Measurements from ENCODE around the gene MFSD8. TPM values are rescaled to one million over a fixed set of nuclear protein-coding genes. Genes with fewer than 3 reads are reported as not detected.

Gene MFSD8
- total RNA-seq, 1 experiment from 2014 or later, result 17.6 TPM

- TF ChIP-seq ERG (CRISPR knock-in tag; IDR thresholded peaks at IDR 0.05) (no peak), GRHL2 (CRISPR knock-in tag; IDR thresholded peaks at IDR 0.05; ENCODE audit: insufficient replicate concordance, severe bottlenecking) (no peak), USF1 (CRISPR knock-in tag; IDR thresholded peaks at IDR 0.05) (peak; percentile 53; the same call in 1 of the 2 replicates), ATF3 (CRISPR knock-in tag; conservative IDR thresholded peaks at IDR 0.05) (0 out of 2 replicates have a peak, but pooled peaks have one; percentile 19), NFATC4 (CRISPR knock-in tag; IDR thresholded peaks at IDR 0.05) (0 out of 2 replicates have a peak, but pooled peaks have one; percentile 53), PRDM15 (CRISPR knock-in tag; IDR thresholded peaks at IDR 0.05) (0 out of 2 replicates have a peak, but pooled peaks have one; percentile 23)
Measured at GRCh38 chr4:127880763-127881562, 84.0 kb downstream of the MFSD8 start, which contains the start of gene PLK4 (continued).

- Mint-ChIP-seq H3K27ac (no peak overlapping the region), H3K4me3 (no peak overlapping the region), H3K36me3 (no peaks in the 10 kb centered on the region), H3K9me3 (no peaks in the 10 kb centered on the region), H3K4me1 (peaks cover 7% of the 10 kb centered on the region), H3K27me3 (ENCODE audit: low read depth) (no peaks in the 10 kb centered on the region)
- DNase-seq (ENCODE audit: low spot score) (no peak), ATAC-seq (no peak)
- ChIA-PET CTCF (no interaction called here), POLR2A (no interaction called here)
- TF ChIP-seq ZNF232 (CRISPR knock-in tag; IDR thresholded peaks at IDR 0.05), result no peak
- TF ChIP-seq MXD4 (CRISPR knock-in tag; IDR thresholded peaks at IDR 0.05; ENCODE audit: borderline replicate concordance), result no peak
- TF ChIP-seq ATF1 (CRISPR knock-in tag; IDR thresholded peaks at IDR 0.05), result no peak
- TF ChIP-seq JAZF1 (CRISPR knock-in tag; IDR thresholded peaks at IDR 0.05), result no peak
- TF ChIP-seq ZBTB43 (CRISPR knock-in tag; IDR thresholded peaks at IDR 0.05), result no peak
- TF ChIP-seq ARID4B (CRISPR knock-in tag; IDR thresholded peaks at IDR 0.05; ENCODE audit: borderline replicate concordance), result no peak
- no peak for TF ChIP-seq ATF2 (CRISPR knock-in tag; IDR thresholded peaks at IDR 0.05; ENCODE audit: borderline replicate concordance, low read depth)
- no peak for TF ChIP-seq ESRRA (CRISPR knock-in tag; IDR thresholded peaks at IDR 0.05; ENCODE audit: borderline replicate concordance)
- TF ChIP-seq NFATC4 (CRISPR knock-in tag; IDR thresholded peaks at IDR 0.05), result no peak
- TF ChIP-seq E2F5 (CRISPR knock-in tag; IDR thresholded peaks at IDR 0.05), result no peak
- TF ChIP-seq ZNF121 (CRISPR knock-in tag; IDR thresholded peaks at IDR 0.05), result no peak
- TF ChIP-seq MYBL2 (CRISPR knock-in tag; IDR thresholded peaks at IDR 0.05), result no peak
- TF ChIP-seq IRF1 (CRISPR knock-in tag; IDR thresholded peaks at IDR 0.05), result no peak
- TF ChIP-seq GRHL2 (CRISPR knock-in tag; IDR thresholded peaks at IDR 0.05; ENCODE audit: insufficient replicate concordance, severe bottlenecking), result no peak
- no peak for TF ChIP-seq FOXJ3 (CRISPR knock-in tag; IDR thresholded peaks at IDR 0.05; ENCODE audit: borderline replicate concordance)
Measured at GRCh38 chr4:127875791-127876190, 89.2 kb downstream of the MFSD8 start.

Measured in WTC11 (cell line).